SU-DHL-6 (cell line): ENCODE results near the gene PLK5.

Experiments used
- EZH2phosphoT487 ChIP-seq: fragments of 200-600 bp; sonication (generic), shearing (Covaris generic); conservative IDR thresholded peaks from 2 replicates; pipeline ENCODE4 v1.6.1; 2018; ENCODE audit warnings: mild to moderate bottlenecking, antibody characterized with exemption, low read length, moderate library complexity, mixed read lengths
- TF ChIP-seq, protein P1 (sequence below): fragments of 200-600 bp; sonication (generic); IDR thresholded peaks from one replicate; pipeline ENCODE4 v1.5.1; 2017; ENCODE audit warnings: antibody characterized with exemption, mild to moderate bottlenecking, low read length, moderate library complexity; ENCODE audit not compliant: insufficient read depth, poor library complexity, severe bottlenecking

DNA sequence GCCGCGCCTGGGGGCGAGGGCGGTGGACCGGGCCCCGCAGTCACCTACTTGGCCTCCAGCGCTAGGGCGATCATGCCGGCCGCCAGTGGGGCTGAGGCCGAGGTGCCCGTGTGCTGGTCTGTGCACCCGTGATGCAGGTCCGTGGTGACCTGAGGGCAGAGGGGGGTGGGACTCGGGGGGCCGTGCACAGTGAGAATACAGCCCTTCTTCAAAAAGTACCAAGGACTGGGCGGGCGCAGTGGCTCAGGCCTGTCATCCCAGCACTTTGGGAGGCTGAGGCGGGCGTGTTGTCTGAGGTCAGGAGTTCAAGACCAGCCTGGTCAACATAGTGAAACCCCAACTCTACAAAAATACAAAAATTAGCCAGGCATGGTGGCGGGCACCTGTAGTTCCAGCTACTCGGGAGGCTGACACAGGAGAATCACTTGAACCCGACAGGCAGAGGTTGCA, 39.9 kb upstream of the PLK5 start:
- TF ChIP-seq, protein P1, sequence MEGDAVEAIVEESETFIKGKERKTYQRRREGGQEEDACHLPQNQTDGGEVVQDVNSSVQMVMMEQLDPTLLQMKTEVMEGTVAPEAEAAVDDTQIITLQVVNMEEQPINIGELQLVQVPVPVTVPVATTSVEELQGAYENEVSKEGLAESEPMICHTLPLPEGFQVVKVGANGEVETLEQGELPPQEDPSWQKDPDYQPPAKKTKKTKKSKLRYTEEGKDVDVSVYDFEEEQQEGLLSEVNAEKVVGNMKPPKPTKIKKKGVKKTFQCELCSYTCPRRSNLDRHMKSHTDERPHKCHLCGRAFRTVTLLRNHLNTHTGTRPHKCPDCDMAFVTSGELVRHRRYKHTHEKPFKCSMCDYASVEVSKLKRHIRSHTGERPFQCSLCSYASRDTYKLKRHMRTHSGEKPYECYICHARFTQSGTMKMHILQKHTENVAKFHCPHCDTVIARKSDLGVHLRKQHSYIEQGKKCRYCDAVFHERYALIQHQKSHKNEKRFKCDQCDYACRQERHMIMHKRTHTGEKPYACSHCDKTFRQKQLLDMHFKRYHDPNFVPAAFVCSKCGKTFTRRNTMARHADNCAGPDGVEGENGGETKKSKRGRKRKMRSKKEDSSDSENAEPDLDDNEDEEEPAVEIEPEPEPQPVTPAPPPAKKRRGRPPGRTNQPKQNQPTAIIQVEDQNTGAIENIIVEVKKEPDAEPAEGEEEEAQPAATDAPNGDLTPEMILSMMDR, result no peak
- TF ChIP-seq EZH2phosphoT487, result no peak
